NCI-H1092 treated with DMSO at 0.1 percent for 48 hours (cell line): Measurements from ENCODE around the gene PRXL2A.
A peak's percentile ranks its signal among the peaks of the same experiment; 100 is the strongest.

Experiments
- DNase-seq: peaks from one replicate; lab custom pipeline; 2025; lab: John Stamatoyannopoulos, UW

PRXL2A gene

GRCh38 chr10:80461208-80462183 lies 53.1 kb downstream of the PRXL2A start:
- DNase-seq = no peak

DNA sequence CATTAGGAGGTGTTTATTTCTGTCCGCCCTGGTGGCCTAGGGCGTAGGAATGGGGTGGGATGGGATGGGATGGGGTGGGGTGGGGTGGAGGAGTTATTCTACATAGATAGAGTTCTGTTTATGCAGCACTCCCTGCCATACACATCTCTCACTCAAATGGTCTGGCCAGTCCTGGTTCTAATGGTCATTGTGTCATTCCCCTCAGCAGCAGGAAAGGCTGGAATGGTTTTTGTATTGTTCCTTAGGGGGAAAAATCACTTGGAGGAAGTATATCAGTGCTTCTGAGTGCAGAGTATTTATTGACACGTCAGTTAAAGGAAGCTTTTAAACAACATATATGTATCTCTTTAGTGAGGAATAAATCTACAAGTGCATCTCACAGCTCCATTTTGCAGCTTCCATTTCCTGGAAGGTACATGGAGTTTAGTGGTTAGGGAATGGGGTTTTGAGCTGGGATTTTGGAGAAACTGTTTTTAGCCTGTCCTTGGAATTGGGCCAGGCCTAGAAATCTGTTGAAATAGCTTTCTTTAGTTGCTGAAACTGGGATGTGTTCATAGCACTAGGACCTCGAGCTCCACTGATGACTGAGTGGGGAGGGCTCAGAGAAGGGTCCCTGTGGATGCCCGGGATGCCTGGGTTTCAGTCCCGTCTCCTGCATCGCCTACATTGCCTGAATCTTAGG lies 54.1 kb downstream of the PRXL2A start:
- no peak for DNase-seq

- DNase-seq = peak; percentile 16
Observed at GRCh38 chr10:80462981-80463741, 54.8 kb downstream of the PRXL2A start.

DNA sequence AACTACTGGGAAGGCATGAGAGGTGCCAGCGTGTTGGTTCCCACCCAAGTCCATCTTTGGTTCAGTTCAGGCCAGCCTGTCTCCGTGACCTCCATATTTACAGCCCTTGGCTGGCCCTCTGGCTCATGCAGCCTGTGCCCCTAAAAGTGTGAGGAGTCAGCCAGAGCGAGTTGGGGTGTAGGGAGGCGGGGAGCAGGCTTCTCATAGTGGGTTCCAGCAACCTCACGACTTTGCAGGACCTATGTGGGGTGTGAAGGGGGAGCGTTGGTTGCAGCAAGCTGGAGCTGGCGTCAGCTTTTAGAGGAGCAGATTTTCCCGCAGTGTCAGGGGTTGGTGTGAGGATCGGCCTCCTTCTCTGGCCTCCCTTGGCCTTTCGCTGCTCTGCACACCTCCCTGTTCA lies 55.5 kb downstream of the PRXL2A start:
- DNase-seq = no peak

DNA sequence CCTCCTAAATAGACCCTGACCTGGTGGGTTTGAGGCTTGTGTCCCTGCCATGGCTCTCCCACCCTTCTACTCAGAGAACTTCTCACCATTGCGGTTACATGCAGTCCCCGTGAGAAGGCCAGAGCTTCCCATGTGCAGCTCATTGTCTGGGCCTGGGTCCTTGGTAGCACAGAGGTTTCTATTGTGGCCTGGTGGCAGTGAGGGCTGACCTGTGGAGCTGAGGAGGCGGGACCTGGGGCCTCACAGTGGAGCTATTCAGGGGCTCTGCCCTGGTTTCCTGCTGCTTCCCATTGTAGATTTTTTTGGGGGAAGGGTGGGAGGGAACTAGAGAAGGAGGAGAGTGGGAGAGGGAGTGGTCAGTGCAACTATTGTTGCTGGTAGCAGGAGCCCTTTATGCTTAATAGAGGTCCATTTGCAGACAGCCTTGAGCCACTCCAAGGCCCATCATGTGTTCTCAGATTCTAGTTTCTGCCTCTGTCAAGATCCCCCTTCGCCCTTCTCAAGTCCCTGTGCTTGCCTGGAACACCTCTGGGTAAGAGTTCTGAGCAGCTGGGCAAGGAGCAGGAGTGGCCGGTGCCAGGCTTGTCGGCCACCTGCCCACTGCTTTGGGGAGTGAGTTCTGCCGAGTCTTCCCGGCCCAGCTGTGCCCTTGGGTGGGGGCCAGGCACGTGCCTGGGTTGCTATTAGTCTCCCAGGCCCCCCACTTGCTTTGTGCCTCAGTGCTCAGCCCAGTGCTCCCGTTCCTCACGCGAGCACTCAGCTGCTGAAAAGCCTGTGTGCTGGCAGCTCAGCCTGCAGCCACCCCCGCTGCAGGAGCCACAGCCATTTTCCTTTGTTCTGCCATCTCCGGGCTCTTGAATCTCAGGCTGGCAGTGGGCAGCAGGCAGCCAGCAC lies 56.5 kb downstream of the PRXL2A start:
- peak; percentile 50 for DNase-seq

DNA sequence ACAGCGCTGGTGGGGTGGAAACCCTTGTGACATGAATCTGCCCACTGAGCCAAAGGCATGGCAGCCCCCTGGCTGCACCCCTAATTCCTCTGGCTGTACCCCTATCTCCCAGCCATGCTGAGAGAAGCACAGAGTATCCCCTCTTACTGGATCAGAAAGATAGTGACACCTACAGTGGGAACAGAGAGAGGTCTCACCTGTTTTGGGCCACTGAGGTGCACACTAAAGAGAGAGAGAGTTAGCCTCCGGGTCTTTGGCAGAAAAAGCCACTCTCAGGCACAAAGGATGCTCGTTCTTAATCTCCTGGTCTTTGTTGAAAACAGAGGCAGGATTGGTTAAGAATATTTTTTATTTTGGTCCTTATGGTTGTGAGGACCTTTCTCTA lies 57.1 kb downstream of the PRXL2A start:
- peak; percentile 38 for DNase-seq

DNA sequence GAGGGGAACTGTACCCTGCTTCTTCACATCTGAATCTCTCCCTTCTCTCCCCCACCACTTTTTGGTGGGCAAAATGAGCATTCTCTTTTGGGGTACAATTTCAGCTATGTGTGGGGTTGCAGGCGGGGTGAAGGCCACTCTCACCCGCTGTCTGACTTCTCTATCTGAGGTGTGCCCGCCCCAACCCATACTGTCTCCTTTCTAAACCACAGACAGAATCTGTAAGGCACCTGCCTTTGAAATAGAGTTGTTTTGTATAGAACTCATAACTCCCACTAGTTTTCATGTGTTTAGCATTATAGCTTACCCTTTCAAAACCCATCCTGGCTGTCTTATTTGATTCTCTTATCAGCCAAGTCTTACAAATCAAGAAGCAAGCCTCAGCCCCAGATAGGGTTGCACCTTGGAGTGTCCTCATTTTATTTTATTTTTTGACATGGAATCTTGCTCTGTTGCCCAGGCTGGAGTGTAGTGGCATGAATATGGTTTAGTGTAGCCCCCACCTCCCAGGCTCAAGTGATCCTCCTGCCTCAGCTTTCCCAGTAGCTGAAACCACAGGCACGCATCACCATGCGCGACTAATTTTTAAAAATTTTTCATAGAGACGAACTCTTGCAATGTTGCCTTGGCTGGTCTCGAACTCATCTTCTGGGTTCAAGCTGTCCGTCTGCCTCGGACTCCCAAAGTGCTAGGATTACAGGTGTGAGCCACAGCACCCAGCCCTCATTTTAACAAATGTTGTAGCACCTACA lies 57.7 kb downstream of the PRXL2A start:
- DNase-seq = no peak

DNA sequence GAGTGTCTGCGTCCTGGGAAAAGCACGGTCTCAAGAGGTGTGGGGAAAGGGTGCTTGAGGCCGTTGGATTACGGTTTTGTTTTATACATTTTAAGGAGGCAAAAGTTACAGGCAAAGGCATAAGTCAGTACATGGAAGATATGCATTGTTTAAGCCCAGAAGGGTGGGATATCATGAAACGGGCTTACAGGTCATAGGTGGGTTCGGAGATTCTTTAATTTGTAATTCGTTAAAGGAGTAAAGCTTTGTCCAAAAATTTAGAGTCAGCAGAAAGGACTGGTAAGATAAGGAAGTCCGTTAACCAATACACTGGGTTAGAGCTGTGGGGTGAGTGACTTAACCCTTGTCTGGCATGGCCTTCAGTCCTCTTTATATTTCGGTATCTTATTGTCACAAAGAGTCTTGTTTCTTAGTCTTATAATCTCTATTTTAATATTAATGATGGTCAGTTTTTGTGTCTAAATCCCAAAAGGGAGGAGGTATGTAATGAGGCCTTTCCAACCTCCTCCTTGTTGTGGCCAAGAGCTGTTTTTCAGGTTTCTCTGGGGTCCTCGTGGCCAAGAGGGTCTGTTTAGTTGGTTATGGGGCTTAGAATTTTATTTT lies 58.5 kb downstream of the PRXL2A start:
- DNase-seq = no peak

DNA sequence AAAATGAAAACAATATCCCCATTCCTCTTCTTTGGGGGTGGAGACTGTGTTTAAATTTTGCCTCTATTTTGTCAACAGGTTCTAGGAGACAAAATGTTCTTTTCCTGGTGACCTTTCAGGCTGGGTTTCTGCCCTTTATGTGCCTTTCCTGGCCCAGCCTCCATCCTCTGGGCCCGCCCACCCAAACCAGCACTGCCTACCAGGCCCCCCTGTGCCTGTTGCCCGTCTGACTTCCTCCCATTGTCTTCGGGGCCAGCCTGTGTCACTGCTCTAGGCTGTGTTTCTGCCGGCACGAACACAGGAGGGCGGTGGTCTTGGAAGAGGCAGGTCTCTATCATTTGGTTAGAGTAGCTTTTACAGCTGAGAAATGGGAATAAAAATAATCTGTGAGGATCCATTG lies 59.7 kb downstream of the PRXL2A start:
- DNase-seq = no peak

DNA sequence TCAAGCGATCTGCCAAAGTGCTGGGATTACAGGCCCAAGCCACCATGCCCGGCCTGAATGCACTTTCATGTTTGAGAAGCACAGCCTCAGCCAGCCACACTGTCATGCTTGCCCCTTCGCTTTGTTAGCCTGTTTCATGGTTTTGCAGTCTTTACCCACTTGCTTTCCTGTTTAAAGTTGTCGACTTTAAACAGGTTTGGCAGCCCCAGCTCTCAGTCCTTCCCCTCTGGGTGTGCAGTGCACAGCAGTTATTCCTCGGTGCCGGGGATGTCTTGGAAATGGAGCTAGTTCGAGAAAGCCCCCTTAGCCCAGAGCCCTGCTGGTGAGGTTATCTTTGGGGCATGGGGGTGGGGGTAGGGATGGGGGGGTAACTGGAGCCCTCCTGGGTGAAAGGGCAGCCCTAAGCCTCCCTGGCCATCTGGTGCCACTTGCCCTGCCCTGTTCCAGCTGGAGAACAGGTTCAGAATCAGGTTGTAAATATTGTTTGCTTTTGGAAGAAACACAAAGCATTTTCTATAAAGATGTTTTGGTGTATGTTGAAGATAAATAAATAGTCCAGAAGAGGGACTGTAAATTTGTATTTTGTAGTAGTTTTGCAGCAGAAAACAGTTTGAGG lies 60.6 kb downstream of the PRXL2A start:
- DNase-seq = no peak

GRCh38 chr10:80470266-80470665 lies 61.9 kb downstream of the PRXL2A start:
- no peak for DNase-seq

DNA sequence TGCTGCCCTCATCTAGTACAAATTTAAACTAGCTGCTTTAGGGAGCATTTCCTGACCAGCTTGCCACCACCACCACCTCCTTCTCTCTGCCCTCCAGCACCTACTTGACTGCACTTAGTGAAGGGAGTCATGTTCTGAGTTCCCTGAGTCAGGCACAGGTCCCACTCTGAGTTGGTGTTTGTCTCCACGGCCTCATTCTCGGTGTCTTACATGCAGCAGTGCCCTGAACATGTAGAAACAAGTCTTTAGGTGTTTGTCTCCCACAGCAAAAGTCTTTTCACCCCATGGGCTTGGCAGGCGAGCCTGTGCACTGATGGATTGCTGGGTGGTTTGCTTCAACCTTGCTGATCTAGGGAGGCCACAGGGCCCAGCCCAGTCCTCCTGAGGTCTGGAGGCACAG lies 62.6 kb downstream of the PRXL2A start:
- DNase-seq = no peak

- no peak for DNase-seq
Observed at GRCh38 chr10:80471715-80472233, 63.4 kb downstream of the PRXL2A start.

DNA sequence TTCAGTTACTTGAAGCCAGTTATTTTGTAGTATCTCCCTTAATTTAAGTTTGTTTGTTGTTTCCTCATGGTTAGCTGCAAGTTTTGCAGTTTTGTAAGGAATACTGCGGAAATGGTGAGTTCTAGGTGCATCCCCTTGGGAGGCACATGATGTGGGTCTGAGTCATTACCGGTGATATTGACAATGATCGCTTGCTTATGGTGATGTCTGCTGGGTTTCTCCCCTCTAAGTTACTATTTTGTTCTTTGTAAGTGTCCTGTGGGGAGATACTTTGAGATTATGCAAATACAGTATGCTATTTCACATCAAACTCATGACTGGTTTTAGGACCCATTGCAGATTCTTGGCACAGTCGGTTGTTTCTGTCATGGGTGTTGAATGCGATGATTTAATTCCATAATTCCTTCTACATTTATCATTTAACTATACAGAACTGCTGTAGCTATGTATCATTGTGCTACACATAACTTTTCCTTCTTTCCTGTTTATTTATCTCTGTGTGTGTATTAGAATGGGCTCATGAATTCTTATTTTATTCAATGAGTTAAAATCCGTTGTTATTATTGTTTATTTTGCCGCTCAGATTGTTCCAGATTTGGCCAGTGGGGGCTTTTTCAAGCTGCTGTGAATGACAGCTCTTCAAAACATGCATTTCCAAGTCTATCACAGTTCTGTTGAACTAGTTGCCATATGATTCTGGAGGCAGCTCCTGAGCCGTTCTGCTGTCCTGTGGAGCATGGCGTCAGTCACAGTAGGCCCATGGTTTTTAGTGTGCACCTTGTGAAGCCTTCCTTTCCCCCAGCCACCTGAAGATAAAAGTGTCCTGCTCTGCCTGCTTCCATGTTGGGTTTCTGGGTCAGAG lies 64.1 kb downstream of the PRXL2A start:
- DNase-seq = no peak

DNA sequence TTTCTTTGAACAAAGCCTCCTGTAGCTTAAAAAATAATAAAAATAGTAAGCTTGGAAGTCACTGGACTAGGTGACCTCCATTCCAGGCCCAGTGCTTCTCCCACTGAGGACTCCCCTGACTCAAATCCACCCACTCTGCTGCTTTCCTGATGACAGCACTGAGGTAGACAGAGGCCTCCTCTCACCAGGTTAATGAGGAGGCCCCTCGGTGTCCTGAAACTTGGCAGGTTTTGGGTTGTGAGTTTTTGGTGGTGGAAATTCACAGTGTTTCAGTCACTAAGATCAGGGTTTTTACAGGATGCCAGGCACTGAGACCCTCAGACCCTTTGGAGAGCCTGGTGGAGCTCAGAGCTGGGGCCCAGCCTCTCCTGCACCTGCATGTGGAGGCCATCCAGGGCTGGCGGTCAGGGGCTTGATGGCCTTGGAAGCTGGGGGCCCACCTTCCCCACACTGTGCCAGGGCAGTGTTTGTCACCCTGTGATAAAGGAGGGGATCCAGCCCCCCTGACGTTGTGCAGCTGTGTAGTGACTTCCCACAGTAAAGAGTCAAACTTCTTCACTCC lies 64.8 kb downstream of the PRXL2A start:
- DNase-seq = no peak

- DNase-seq = no peak
Observed at GRCh38 chr10:80473692-80474596, 65.6 kb downstream of the PRXL2A start.

DNA sequence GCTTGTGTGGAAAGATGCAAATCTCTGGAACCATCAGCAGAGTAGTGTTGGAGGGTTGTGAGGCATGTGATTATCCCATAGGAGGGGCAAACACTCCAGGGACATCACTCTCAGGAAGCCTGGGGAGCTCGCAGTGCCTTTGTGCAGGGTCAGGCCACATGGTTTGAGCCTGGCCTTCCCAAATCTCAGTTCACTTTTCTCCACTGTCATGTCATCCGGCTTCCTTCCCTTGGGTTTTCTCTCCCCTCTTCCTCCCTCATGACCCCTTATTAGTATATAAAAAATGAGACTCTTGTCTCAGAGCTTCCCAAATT lies 66.2 kb downstream of the PRXL2A start:
- DNase-seq = no peak
